ENCODE data around the gene SLC22A25. TPM values are rescaled to one million over a fixed set of nuclear protein-coding genes. Genes with fewer than 3 reads are reported as not detected.
"Not testable (repeated sequence)": the region's sequence is repeated elsewhere in the genome, so short reads cannot be mapped to it uniquely, and the experiment has no call there.

Gene SLC22A25
- total RNA-seq, 6 donors from 2014 or later, result not detected

DNA sequence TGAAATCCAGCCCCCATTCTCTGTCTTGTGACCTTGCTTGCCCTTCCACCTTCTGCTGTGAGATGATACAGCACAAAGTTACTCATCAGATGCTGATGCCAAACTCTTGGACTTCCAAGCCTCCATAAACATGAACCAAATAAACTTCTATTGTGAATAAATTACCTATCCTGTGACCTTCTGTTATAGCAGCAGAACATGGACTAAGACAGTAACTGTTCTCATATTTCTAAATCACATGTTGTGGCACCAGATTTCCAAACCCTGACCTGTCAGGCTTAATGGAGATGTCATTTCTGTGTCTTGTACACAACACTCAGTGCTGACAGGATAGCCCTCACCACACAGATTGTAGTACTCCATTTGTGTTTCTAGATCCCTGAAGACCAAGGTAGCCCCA is 6.0 kb downstream of the SLC22A25 start:
- Histone ChIP-seq H3K9me3 (no peaks in the 10 kb centered on the region), H3K4me3 (no peak overlapping the region), H3K27ac (no peak overlapping the region), H3K27me3 (no peaks in the 10 kb centered on the region), H3K4me1 (no peaks in the 10 kb centered on the region), H3K36me3 (no peaks in the 10 kb centered on the region)
- TF ChIP-seq EP300 (IDR thresholded peaks at IDR 0.05), result no peak
- TF ChIP-seq CTCF (IDR thresholded peaks at IDR 0.05), result no peak
- no peak for TF ChIP-seq POLR2A (IDR thresholded peaks at IDR 0.05)
- TF ChIP-seq POLR2AphosphoS5 (IDR thresholded peaks at IDR 0.05), result no peak
- no peak for DNase-seq
- no peak for ATAC-seq (ENCODE audit: low FRiP score in 2 of 2)

DNA sequence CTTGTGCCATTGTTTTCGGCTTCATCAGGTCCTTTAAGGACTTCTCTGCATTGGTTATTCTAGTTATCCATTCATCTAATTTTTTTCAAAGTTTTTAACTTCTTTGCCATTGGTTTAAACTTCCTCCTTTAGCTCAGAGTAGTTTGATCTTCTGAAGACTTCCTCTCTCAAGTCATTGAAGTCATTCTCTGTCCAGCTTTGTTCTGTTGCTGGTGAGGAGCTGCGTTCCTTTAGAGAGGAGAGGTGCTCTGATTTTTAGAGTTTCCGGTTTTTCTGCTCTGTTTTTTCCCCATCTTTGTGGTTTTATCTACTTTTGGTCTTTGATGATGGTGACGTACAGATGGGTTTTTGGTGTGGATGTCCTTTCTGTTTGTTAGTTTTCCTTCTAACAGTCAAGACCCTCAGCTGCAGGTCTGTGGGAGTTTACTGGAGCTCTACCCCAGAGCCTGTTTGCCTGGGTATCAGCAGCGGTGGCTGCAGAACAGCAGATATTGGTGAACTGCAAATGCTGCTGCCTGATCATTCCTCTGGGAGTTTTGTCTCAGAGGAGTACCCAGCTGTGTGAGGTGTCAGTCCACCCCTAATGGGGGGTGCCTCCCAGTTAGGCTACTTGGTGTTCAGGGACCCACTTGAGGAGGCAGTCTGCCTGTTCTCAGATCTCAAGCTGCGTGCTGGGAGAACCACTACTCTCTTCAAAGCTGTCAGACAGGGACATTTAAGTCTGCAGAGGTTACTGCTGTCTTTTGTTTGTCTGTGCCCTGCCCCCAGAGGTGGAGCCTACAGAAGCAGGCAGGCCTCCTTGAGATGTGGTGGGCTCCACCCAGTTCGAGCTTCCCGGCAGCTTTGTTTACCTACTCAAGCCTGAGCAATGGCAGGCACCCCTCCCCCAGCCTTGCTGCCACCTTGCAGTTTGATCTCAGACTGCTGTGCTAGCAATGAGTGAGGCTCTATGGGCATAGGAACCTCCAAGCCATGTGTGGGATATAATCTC is 7.6 kb downstream of the SLC22A25 start:
- not testable (repeated sequence) for H3K4me1 ChIP-seq; H3K4me3 ChIP-seq; ATAC-seq (ENCODE audit: low FRiP score in 2 of 2); H3K36me3 ChIP-seq; H3K27ac ChIP-seq; H3K9me3 ChIP-seq; H3K27me3 ChIP-seq
- WGBS, 2 donors, result 86 to 87% methylated on average over 5 to 6 of the region's 8 CpGs
- DNase-seq, result peak in 1 of 2 donors; percentile 31

- no peak for TF ChIP-seq EP300 (IDR thresholded peaks at IDR 0.05)
- no peak for TF ChIP-seq POLR2AphosphoS5 (IDR thresholded peaks at IDR 0.05)
- TF ChIP-seq POLR2A (IDR thresholded peaks at IDR 0.05), result no peak
- TF ChIP-seq CTCF (IDR thresholded peaks at IDR 0.05), result no peak
- DNase-seq, result no peak
- Histone ChIP-seq H3K9me3 (no peaks in the 10 kb centered on the region), H3K27me3 (no peaks in the 10 kb centered on the region), H3K4me1 (no peaks in the 10 kb centered on the region), H3K4me3 (no peak overlapping the region), H3K27ac (no peak overlapping the region), H3K36me3 (no peaks in the 10 kb centered on the region)
- WGBS, 2 donors, result 36 to 53% methylated on average over 1 of the region's 1 CpG
- no peak for ATAC-seq (ENCODE audit: low FRiP score in 2 of 2)
Measured at GRCh38 chr11:63229815-63230214, 13.6 kb downstream of the SLC22A25 start.

GRCh38 chr11:63227521-63228107 is 15.8 kb downstream of the SLC22A25 start:
- Histone ChIP-seq H3K27me3 (no peaks in the 10 kb centered on the region), H3K36me3 (no peaks in the 10 kb centered on the region), H3K4me1 (no peaks in the 10 kb centered on the region), H3K27ac (no peak overlapping the region), H3K9me3 (no peaks in the 10 kb centered on the region), H3K4me3 (no peak overlapping the region)
- 100% methylated on average over 1 to 2 of the region's 2 CpGs for WGBS, 2 donors
- DNase-seq (no peak), ATAC-seq (ENCODE audit: low FRiP score in 2 of 2) (no peak)
- TF ChIP-seq CTCF (IDR thresholded peaks at IDR 0.05), result no peak
- TF ChIP-seq POLR2AphosphoS5 (IDR thresholded peaks at IDR 0.05), result no peak
- no peak for TF ChIP-seq POLR2A (IDR thresholded peaks at IDR 0.05)
- TF ChIP-seq EP300 (IDR thresholded peaks at IDR 0.05), result no peak

DNA sequence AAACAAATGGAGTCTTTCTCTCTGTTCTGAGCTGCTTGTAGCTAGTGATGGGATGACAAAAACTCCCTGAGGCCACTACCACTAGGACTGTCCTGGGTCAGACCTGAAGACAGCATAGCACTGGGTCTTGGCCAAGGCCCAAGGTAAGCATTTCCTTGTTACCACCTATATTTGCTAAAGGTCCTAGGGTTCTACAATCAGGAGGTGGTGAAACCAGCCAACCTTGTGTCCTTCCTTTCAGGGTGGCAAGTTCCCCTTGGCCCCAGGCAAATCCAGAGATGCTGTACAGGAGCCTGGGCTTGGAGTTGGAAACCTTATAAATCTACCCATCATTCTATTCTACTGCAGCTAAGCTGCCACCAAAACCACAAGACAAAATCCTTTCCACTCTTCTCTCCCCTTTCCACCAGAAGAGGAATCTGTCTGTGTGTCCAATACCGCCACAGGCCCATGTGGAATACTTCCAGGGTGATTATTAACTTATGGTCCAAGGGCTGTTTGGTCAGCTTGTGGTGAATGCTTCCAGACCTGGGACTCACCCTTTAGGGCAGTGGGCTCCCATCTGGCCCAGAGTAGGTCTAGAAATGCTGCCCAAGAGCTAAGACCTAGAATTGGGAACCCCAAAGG is 16.8 kb downstream of the SLC22A25 start:
- no peak overlapping the region for H3K27ac ChIP-seq
- WGBS, 2 donors, result 90 to 100% methylated on average over 1 of the region's 1 CpG
- H3K27me3 ChIP-seq, result no peaks in the 10 kb centered on the region
- H3K9me3 ChIP-seq, result no peaks in the 10 kb centered on the region
- H3K4me1 ChIP-seq, result no peaks in the 10 kb centered on the region
- TF ChIP-seq POLR2AphosphoS5 (IDR thresholded peaks at IDR 0.05), result no peak
- H3K36me3 ChIP-seq, result no peaks in the 10 kb centered on the region
- DNase-seq (no peak), ATAC-seq (ENCODE audit: low FRiP score in 2 of 2) (no peak)
- no peak overlapping the region for H3K4me3 ChIP-seq

All from upper lobe of left lung (tissue), 6 donors.